Activated CD4-positive, alpha-beta memory T cell treated with anti-CD3 and anti-CD28 coated beads, Interleukin-2, amount 10 ng/mL, durations not matched to agents 7 days and 5 days (primary cell): ENCODE measurements around the gene MLKL. TPM values are rescaled to one million over a fixed set of nuclear protein-coding genes. Genes with fewer than 3 reads are reported as not detected.
A peak's percentile ranks its signal among the peaks of the same experiment; 100 is the strongest.

ENCODE experiments used
- CTCF ChIA-PET: fragments of 350-600 bp; sonication (Branson Sonifier 250); formaldehyde crosslinking; loops from one replicate; lab custom pipeline; 2021; ENCODE audit warnings: antibody characterized with exemption, inconsistent platforms; lab: Charles Lee
- POLR2A ChIA-PET: fragments of 350-600 bp; sonication (Branson Sonifier 250); formaldehyde crosslinking; loops from one replicate; lab custom pipeline; 2021; ENCODE audit warnings: antibody characterized with exemption; lab: Charles Lee
- DNase-seq: peaks from one replicate; pipeline ENCODE4 v3.0.0-alpha.2; 2020
- H3K27ac Mint-ChIP-seq: one replicate; pipeline ENCODE4 v1.8.0; 2021; ENCODE audit warnings: mild to moderate bottlenecking, mixed read lengths
- H3K27me3 Mint-ChIP-seq: one replicate; pipeline ENCODE4 v1.8.0; 2021; ENCODE audit warnings: mixed read lengths
- H3K36me3 Mint-ChIP-seq: one replicate; pipeline ENCODE4 v1.8.0; 2021; ENCODE audit warnings: low read depth, mixed read lengths
- H3K4me1 Mint-ChIP-seq: one replicate; pipeline ENCODE4 v1.8.0; 2021; ENCODE audit warnings: mixed read lengths
- H3K4me3 Mint-ChIP-seq: one replicate; pipeline ENCODE4 v1.8.0; 2021; ENCODE audit warnings: mild to moderate bottlenecking, mixed read lengths
- H3K9me3 Mint-ChIP-seq: one replicate; pipeline ENCODE4 v1.8.0; 2021; ENCODE audit warnings: mixed read lengths
- total RNA-seq, 2 experiments: library from RNA; stranded (reverse); gene quantifications; one replicate each; pipeline ENCODE4 v1.2.3, GENCODE V29; 2021

The MLKL gene
- total RNA-seq, 2 experiments from 2014 or later, result 42.8 to 45.2 TPM

DNA sequence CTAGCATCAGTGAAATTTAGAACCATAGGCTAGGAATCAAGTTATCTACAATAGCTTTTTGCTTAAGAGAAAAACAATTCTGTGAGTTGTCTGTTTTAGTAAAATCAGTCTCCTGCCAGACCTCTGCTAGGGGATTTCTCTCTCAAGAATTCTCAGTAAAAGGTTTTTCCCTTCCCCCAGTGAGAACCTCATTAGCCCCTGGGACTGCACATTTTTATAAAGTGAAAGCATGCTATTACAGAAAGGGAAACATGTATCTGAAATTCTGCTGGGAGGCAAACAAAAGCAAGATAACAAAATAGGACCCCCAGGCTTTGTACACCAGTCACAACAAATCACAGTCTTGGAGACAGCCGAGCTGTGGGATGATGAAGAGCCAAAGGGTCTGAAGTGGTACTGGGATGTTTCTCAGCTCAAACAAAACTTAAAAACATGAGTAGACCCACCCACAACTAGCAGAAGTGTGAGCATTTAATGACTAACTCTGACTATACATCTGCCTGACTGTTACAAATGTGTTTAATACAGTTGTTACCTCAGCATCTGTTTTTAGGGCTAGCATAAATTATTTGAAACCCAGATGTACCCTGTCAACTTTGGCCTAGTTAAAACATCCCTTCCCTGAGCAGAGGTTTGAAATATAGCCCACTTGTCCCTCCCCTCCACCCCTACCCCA is 73.8 kb downstream of the MLKL start:
- H3K9me3 Mint-ChIP-seq, result no peaks in the 10 kb centered on the region
- ChIA-PET POLR2A (interaction anchor here (1.3 kb wide), 1 partner anchor 40 kb away, joined by 3 read pairs; the partner anchor contains the start of gene RFWD3), CTCF (no interaction called here)
- no peak overlapping the region for H3K4me3 Mint-ChIP-seq
- peak overlapping the region; percentile 17 for H3K27ac Mint-ChIP-seq
- H3K27me3 Mint-ChIP-seq, result no peaks in the 10 kb centered on the region
- DNase-seq, result no peak
- peaks cover 91% of the 10 kb centered on the region for H3K36me3 Mint-ChIP-seq
- H3K4me1 Mint-ChIP-seq, result peaks cover 27% of the 10 kb centered on the region

DNA sequence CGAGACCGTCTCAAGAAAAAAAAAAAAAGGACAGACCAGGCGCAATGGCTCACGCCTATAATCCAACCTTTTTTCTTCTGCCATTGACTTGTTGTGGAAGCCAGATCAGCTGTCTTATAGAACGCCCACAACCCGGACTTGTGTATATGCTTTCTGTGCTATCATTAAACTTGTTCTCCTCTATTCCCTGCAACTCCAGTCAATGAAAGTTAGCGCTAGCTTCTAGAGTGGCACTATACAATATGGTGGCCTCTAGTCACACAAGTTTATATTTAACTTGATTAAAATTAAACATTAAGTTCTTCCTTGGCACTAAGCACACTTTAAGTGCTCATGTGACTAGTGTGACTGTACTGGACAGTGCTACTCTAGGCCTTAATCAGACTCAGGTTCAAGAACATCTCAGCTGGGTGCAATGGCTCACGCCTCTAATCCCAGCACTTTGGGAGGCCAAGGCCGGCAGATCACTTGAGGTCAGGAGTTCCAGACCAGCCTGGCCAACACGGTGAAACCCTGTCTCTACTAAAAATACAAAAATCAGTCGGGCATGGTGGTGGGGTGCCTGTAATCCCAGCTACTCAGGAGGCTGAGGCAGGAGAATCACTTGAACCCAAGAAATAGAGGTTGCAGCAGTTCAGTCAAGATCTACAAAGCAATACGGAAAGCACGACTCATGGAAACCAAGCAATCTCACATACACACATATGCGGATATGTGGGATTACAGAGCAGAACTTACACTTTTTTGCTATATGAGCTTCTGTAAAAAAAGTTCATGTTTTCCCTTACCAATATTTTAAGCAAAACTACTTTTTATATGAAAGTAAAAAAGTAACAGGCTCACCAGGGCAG is 74.9 kb downstream of the MLKL start:
- Mint-ChIP-seq H3K4me1 (peaks cover 29% of the 10 kb centered on the region), H3K27me3 (no peaks in the 10 kb centered on the region), H3K4me3 (no peak overlapping the region), H3K36me3 (peaks cover 93% of the 10 kb centered on the region), H3K27ac (no peak overlapping the region), H3K9me3 (no peaks in the 10 kb centered on the region)
- ChIA-PET POLR2A (interaction anchor here (0.7 to 1.3 kb wide), 3 partner anchors 41 to 150 kb away, joined by 3 read pairs; partner anchors contain the start of gene RFWD3), CTCF (interaction anchor here (0.7 to 1.1 kb wide), 3 partner anchors 13 to 64 kb away, joined by 3 read pairs; no protein-coding TSS in a partner anchor)
- DNase-seq, result no peak

DNA sequence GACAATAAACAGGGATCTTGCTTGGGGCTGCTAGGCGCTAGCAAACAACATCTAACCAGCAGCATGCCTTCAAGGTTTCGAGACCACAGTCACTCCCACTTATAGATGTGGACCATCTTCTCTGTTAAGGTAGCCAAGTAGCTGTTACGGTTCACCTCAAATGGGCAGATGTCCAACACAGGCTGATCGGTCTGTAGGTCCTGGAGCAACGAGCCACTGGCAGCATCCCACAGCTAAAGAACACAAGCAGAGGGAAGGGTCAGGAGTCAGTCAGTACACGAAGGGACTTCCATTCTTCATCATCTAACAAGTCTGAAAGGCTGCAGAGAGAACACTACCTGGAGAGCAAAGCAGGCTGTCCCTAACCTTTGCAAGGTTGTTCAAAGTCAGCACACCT is 76.8 kb downstream of the MLKL start:
- CTCF ChIA-PET, result interaction anchor here (1.6 kb wide), 1 partner anchor 17 kb away, joined by 3 read pairs; the partner anchor contains the start of gene GLG1
- Mint-ChIP-seq H3K4me1 (peaks cover 24% of the 10 kb centered on the region), H3K9me3 (no peaks in the 10 kb centered on the region), H3K4me3 (no peak overlapping the region), H3K27me3 (no peaks in the 10 kb centered on the region), H3K27ac (no peak overlapping the region), H3K36me3 (peaks cover 89% of the 10 kb centered on the region)
- POLR2A ChIA-PET, result interaction anchor here (0.9 kb wide), 1 partner anchor 42 kb away, joined by 3 read pairs; the partner anchor contains the start of gene RFWD3
- no peak for DNase-seq

DNA sequence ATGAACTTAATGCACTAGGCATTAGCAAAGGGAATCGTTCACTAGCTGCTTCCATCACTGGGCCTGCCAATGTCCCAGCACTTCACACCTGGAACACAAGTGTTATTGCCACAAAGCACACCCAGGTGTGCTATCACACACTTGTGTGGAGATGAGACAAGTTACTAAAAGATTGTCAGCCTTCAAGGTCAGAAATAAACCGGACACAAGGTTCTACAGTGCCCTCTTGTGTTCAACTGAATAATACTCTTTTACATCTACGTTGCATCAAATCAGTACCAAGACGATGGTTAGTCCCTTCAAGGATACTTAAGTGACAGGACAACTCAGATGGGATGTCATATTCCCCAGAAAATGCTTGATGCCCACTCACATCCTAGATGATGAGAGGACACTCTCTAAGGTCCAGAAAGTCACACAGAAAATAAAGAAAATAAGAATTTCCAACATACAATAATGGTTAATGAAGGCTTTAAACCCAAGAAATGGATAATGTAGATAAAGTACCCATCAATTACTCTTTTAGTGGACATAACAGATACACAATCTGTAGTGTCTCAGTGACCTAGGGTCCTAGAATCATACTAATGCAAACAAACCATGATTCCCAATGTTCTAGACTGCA is 77.3 kb downstream of the MLKL start:
- Mint-ChIP-seq H3K27me3 (no peaks in the 10 kb centered on the region), H3K4me1 (peaks cover 22% of the 10 kb centered on the region), H3K27ac (peak overlapping the region; percentile 13), H3K36me3 (peaks cover 84% of the 10 kb centered on the region), H3K9me3 (no peaks in the 10 kb centered on the region), H3K4me3 (no peak overlapping the region)
- ChIA-PET POLR2A (interaction anchor here (0.9 kb wide), 2 partner anchors 44 to 66 kb away, joined by 3 read pairs; no protein-coding TSS in a partner anchor), CTCF (interaction anchor here (0.7 to 1.6 kb wide), 14 partner anchors 12 to 162 kb away, joined by 3 to 7 read pairs (median 4); partner anchors contain the start of gene GLG1)
- DNase-seq, result no peak

DNA sequence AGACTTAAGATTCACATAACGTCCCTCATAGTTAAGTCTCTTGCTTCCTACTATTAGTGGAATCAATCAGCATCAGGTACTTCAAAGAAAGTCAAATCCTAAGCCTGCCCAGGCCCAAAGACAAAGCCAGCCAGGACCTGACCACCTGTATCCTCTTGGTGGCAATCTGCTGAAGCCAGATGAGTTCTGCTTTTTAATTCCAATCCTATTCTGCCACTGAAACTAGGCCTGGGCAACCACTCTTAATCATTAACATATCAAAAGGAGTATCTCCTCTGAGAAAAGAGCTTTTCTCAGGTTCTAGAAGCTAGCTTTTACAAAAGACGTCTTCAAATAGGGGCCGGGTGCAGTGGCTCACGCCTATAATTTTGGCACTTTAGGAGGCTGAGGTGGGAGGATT is 78.7 kb downstream of the MLKL start:
- ChIA-PET CTCF (interaction anchor here (0.6 to 1.5 kb wide), 11 partner anchors 12 to 154 kb away, joined by 3 to 6 read pairs (median 3); partner anchors contain the start of gene GLG1), POLR2A (interaction anchor here (0.9 kb wide), 1 partner anchor 64 kb away, joined by 3 read pairs; no protein-coding TSS in a partner anchor)
- Mint-ChIP-seq H3K4me3 (no peak overlapping the region), H3K9me3 (no peaks in the 10 kb centered on the region), H3K27ac (no peak overlapping the region), H3K36me3 (peaks cover 79% of the 10 kb centered on the region), H3K4me1 (peaks cover 13% of the 10 kb centered on the region), H3K27me3 (no peaks in the 10 kb centered on the region)
- no peak for DNase-seq

Other genes with a start within 250 kb of the MLKL start
- gene GLG1, start 93.7 kb downstream of the MLKL start, total RNA-seq, result 100 to 1,000 TPM; 130 to 132 TPM
- 100 to 1,000 TPM in 1 of 2 experiments, 10 to 100 TPM in 1; 99.5 to 107 TPM for gene RFWD3, start 34.0 kb downstream of the MLKL start, total RNA-seq
- 1 to 10 TPM in 1 of 2 experiments, under 1 TPM in 1; 0.50 to 1.1 TPM for gene FA2H, start 74.0 kb upstream of the MLKL start, total RNA-seq